Ishikawa (cell line): ENCODE data around the gene LOXL4.
A peak's percentile ranks its signal among the peaks of the same experiment; 100 is the strongest.

Source experiments
- CEBPB ChIP-seq: IDR thresholded peaks from 2 replicates; pipeline ENCODE4 v1.6.1; 2012
- CREB1 ChIP-seq: IDR thresholded peaks from 2 replicates; pipeline ENCODE4 v1.6.1; 2012; ENCODE audit warnings: low read depth
- EGR1 ChIP-seq: IDR thresholded peaks from 2 replicates; pipeline ENCODE4 v1.6.1; 2012
- EP300 ChIP-seq: IDR thresholded peaks from 2 replicates; pipeline ENCODE4 v1.6.1; 2012; ENCODE audit warnings: borderline replicate concordance
- FOXM1 ChIP-seq: IDR thresholded peaks from 2 replicates; pipeline ENCODE4 v1.6.1; 2012; ENCODE audit warnings: low read depth, borderline replicate concordance
- NFIC ChIP-seq: IDR thresholded peaks from 2 replicates; pipeline ENCODE4 v1.6.1; 2012
- RAD21 ChIP-seq: IDR thresholded peaks from 2 replicates; pipeline ENCODE4 v1.6.1; 2012; ENCODE audit warnings: low read depth
- TAF1 ChIP-seq: IDR thresholded peaks from 2 replicates; pipeline ENCODE4 v1.6.1; 2012; ENCODE audit warnings: low read depth, mild to moderate bottlenecking
- TCF12 ChIP-seq: IDR thresholded peaks from 2 replicates; pipeline ENCODE4 v1.6.1; 2012; ENCODE audit warnings: low read depth
- TEAD4 ChIP-seq: IDR thresholded peaks from 2 replicates; pipeline ENCODE4 v1.6.1; 2012
- YY1 ChIP-seq: IDR thresholded peaks from 2 replicates; pipeline ENCODE4 v1.6.1; 2012; ENCODE audit warnings: low read depth
- ZBTB7A ChIP-seq: IDR thresholded peaks from 2 replicates; pipeline ENCODE4 v1.6.1; 2012; ENCODE audit warnings: low read depth
- TF ChIP-seq, protein P1 (sequence below): IDR thresholded peaks from 2 replicates; pipeline ENCODE4 v1.6.1; 2012; ENCODE audit warnings: low read depth, mild to moderate bottlenecking
- TF ChIP-seq, protein P2 (sequence below): IDR thresholded peaks from 2 replicates; pipeline ENCODE4 v1.6.1; 2012
- TF ChIP-seq, protein P3 (sequence below): IDR thresholded peaks from 2 replicates; pipeline ENCODE4 v1.6.1; 2012

The LOXL4 gene

DNA sequence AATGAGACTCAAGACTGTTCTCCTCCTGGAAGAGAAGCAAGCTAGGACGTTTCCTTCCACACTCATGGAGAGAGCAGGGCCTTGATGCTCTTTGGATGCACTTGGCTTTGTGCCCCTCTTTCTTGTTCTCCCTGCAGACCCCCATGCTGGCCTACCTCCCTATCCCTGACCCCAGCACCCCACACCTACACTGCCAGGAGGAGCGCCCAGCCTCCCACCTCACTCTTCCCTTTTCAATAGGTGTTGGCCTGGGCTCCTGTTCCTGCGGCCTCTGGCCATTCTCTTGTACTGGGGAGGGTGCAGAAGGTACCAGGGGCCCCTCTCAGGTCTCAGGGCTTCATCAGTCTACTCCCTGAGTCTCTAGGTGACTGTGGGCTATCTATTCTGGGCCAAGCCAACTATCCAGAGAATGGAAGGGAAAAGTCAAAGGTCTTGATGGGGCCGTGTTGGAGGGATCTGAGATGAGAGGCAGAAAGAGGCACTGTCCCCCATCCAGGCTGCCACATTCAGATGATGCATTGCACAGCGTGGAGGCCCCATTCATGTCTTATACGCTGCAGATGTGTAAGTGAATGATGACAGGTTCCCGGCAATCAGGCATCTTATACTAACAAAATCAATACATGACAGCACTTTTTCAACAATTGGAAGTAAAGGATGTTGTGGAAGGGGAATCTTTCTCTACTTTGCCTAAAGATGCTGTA lies 32.7 kb upstream of the LOXL4 start:
- TF ChIP-seq TEAD4, result no peak
- TF ChIP-seq RAD21, result no peak
- TF ChIP-seq, protein P1, sequence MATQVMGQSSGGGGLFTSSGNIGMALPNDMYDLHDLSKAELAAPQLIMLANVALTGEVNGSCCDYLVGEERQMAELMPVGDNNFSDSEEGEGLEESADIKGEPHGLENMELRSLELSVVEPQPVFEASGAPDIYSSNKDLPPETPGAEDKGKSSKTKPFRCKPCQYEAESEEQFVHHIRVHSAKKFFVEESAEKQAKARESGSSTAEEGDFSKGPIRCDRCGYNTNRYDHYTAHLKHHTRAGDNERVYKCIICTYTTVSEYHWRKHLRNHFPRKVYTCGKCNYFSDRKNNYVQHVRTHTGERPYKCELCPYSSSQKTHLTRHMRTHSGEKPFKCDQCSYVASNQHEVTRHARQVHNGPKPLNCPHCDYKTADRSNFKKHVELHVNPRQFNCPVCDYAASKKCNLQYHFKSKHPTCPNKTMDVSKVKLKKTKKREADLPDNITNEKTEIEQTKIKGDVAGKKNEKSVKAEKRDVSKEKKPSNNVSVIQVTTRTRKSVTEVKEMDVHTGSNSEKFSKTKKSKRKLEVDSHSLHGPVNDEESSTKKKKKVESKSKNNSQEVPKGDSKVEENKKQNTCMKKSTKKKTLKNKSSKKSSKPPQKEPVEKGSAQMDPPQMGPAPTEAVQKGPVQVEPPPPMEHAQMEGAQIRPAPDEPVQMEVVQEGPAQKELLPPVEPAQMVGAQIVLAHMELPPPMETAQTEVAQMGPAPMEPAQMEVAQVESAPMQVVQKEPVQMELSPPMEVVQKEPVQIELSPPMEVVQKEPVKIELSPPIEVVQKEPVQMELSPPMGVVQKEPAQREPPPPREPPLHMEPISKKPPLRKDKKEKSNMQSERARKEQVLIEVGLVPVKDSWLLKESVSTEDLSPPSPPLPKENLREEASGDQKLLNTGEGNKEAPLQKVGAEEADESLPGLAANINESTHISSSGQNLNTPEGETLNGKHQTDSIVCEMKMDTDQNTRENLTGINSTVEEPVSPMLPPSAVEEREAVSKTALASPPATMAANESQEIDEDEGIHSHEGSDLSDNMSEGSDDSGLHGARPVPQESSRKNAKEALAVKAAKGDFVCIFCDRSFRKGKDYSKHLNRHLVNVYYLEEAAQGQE, result no peak

DNA sequence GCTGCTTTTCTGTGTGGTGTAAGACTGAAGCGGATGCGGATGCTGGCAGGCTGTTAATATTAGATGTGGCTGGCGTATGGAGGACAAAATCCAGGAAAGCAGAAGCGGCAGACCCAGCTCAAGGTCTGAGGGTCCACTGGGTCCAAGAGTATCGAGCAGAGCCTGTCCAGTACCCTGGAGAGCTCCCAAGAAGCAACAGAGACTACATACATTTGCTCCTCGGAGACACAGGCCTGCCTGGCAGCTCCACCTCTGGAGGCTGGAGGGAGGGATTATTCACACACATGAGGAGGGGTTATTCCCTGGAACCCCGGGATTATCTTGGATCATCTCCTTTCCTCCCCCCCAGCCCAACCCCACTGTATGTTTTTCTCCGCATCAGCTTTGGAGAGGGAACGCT lies 31.3 kb upstream of the LOXL4 start:
- TF ChIP-seq, protein P1, result peak; percentile 94
- TF ChIP-seq TAF1, result no peak

DNA sequence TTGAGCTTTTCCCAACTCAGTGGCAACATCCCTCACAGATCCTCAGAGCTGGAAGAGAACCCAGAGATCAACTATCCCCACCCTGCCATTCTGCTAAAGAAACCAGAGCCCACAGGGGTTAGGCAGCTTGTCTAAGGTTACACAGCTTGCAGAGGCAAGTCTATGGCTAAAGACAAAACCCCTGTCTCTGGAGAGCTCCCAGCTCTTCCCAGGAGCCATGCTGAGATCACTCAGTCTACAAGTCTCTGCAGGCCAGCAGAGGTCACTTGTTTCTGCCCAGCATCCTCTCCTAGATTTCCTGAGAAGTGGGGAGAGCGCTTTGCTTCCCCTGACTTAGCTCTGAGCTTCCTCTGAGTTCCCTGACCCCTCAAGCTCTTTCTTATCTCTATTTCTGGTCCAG lies 28.5 kb upstream of the LOXL4 start:
- no peak for TF ChIP-seq TEAD4
- TF ChIP-seq YY1, result no peak
- no peak for TF ChIP-seq EGR1
- no peak for TF ChIP-seq CREB1
- no peak for TF ChIP-seq FOXM1
- no peak for TF ChIP-seq EP300
- no peak for TF ChIP-seq TCF12
- no peak for TF ChIP-seq TAF1
- TF ChIP-seq NFIC, result no peak
- TF ChIP-seq, protein P2, sequence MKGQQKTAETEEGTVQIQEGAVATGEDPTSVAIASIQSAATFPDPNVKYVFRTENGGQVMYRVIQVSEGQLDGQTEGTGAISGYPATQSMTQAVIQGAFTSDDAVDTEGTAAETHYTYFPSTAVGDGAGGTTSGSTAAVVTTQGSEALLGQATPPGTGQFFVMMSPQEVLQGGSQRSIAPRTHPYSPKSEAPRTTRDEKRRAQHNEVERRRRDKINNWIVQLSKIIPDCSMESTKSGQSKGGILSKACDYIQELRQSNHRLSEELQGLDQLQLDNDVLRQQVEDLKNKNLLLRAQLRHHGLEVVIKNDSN, result no peak
- TF ChIP-seq ZBTB7A, result no peak
- TF ChIP-seq RAD21, result no peak
- TF ChIP-seq, protein P1, result no peak; the same call in 1 of the 2 replicates
- TF ChIP-seq, protein P3, sequence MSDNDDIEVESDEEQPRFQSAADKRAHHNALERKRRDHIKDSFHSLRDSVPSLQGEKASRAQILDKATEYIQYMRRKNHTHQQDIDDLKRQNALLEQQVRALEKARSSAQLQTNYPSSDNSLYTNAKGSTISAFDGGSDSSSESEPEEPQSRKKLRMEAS, result no peak
- TF ChIP-seq CEBPB, result no peak

DNA sequence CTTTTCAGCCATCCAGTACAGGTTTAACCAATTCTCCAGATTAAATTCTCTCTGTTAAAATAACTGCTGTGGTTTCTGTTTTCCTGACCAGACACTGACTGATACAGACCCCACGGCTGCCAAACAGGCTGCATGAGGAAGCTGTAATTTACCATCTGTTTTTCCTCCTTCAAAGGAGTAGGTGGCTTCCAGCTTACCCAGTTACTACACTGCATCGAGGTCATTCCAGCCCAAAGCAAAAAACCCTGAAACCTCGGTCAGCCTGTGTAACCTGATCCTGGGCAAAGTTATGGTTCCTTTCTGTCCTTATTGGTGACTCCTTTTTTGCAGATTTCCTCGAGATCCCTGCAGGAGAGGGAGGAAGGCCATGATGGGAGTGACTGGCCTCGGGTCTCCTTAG lies 27.9 kb upstream of the LOXL4 start:
- TF ChIP-seq EGR1 (no peak), TAF1 (no peak), ZBTB7A (no peak), EP300 (no peak), TCF12 (no peak), TEAD4 (no peak), CREB1 (no peak), CEBPB (no peak), NFIC (no peak), YY1 (0 out of 2 replicates have a peak, but pooled peaks have one; percentile 35), RAD21 (no peak), FOXM1 (no peak)
- TF ChIP-seq, protein P3, result peak; percentile 8; the same call in 1 of the 2 replicates
- TF ChIP-seq, protein P2, result no peak
- TF ChIP-seq, protein P1, result no peak; the same call in 1 of the 2 replicates
